ENCODE results near the gene TXNRD1.

- TF ChIP-seq CTCF (IDR thresholded peaks at IDR 0.05) (peak in 1 of 4 experiments; percentile 11), POLR2A (IDR thresholded peaks at IDR 0.05) (peak; percentile 29 to 48)
These were observed 88.1 kb downstream of the TXNRD1 start, which contains the start of gene EID3 for GRCh38 chr12:104303538-104304151.

All from uterus (tissue), 2 donors.